GM18499 (cell line): Measurements from ENCODE around the gene PPIA.
"Not testable (repeated sequence)": the region's sequence is repeated elsewhere in the genome, so short reads cannot be mapped to it uniquely, and the experiment has no call there.

Experiments used
- ATAC-seq: cut with Tn5 transposase; IDR thresholded peaks from one replicate; pipeline ENCODE4 v1.9.1; 2021; ENCODE audit warnings: moderate number of reproducible peaks; ENCODE audit not compliant: insufficient read depth, unreplicated experiment

PPIA gene

DNA sequence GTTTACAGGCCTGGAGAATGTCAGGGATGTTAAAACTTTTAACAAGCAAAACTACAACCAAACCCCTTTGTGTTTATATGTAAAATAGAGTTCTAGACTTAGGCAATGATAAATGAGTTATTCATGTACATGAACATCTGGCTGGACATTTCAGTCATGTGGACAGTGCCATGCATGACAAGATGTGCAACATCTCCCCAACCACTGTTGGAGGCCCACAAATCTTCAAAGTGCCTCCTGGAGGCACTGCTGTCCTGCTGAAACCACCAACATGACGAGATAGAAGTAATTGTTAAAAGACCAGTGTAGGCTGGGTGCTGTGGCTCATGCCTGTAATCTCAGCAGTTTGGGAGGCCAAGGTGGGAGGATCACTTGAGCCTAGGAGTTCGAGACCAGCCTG lies 18.4 kb downstream of the PPIA start:
- no peak for ATAC-seq

DNA sequence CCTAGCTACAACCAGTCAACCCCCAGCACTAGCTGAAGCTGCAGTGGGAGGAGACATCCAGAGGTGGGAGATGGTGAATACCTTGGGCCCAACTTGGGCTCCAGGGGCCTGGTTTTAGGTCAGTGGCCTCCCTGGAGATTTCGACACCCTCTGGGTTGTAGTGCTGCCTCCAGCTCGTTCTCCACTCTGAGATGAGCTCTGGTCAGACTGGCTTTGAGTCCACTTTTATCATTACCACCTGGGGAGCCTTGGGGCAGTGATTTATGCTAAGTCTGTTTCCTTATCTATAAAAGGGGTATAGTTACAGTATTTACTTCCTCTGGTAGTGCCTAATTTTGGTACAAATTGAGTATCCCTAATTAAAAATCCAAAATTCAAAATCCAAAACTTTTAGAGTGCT lies 22.8 kb downstream of the PPIA start:
- no peak for ATAC-seq

DNA sequence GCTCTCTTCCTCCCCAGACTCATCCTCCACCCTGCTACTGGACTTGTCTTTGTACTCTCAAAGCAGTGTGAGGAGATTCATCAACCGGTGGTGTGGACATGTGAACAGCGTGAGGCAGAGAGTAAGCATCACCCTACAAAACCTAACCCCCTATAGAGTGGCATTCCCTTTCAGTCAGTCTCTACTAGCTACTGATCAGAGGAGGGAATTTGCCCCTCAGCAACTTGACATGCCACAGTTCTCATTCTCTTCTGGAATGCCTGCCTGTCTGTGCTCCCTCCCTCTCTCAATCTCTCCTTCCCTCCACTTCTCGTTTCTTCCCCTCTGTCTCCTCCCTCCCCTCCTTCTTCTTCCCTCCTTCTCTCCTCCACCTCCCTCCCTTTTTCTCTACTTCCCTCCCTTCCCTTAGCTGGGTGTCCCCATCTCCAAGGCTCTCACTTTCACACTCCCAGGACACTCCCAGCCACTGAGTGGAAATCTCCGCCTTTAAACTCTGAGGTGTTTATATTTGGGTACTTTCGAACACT lies 26.8 kb downstream of the PPIA start:
- ATAC-seq = no peak

DNA sequence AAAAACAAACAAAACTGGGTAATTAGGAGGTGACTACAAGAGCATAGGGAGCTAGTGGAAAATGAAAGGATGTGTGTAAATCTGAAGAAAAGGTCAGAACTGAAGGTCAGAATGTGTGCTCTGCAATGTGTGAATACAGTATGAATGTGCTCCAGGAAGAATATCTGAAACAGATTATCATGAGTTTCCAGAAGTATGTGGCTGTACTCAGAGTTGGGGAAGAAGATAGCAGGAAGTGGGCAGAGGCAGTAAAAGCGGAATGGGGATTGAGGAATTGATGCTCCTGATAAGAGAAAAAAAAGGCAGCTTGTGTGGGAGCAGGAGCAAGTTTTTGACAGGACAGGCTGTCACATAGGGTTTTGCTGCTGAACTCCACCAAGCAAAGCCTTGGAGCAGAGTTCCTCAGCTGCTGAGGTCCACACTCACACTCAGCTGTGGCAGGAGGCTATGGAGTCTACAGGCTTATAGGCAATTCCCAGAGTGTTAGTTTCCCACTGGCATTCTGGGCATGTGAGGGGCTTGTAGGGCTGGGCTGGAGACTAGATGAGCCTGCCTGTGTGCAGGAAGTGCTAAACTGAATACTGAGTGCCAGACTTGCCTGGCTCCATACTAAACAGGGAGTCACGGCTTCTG lies 28.5 kb downstream of the PPIA start:
- no peak for ATAC-seq

DNA sequence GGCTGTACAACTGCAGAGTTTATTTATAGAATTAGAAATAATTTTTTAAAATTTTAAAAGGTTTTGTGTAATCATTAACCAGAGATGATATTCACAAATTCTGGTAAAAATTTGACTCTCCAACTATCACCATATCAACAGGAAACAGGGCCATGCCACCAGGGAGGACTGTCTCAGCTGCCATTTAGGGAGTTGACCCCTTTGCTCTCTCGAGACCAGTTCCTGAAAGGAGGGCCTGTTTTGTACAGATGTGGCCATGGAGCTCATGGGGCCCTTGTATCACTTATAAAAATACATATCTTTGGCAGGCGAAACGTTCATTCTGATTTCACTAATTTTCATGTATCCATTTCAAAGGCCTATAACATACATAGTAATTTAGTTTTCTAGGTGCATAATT lies 31.1 kb downstream of the PPIA start:
- no peak for ATAC-seq

DNA sequence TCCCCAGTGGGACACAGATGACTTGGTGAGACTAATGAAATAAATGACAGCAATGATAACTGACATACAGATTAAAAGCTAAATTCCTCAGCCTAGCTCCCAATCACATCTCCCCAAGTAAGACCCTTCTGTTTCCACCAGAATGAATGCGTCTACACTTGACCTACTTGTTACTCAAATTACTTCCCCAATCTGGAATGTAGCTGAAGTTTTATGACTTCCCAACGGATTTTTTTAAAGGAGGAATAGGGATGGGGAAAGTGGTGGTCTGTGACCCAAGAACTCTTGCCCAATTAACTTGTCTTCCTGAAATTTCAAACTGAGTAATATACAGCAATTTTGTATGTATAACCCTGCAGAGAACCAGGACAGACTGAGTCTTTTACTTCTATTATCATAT lies 42.3 kb downstream of the PPIA start:
- ATAC-seq = no peak

DNA sequence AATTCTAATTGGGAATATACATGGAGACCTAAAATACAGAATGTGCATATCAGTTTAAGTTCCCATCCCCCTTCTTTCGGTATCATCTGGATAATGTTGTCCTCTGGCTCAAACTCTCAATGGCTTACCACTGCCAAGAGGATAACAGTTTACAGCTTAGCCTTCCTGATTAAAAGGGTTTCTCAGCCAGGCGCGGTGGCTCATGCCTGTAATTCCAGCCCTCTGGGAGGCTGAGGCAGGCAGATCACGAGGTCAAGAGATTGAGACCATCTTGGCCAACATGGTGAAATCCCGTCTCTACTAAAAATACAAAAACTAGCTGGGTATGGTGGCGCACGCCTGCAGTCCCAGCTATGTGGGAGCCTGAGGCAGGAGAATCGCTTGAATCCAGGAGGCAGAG lies 46.2 kb downstream of the PPIA start:
- ATAC-seq = not testable (repeated sequence)

DNA sequence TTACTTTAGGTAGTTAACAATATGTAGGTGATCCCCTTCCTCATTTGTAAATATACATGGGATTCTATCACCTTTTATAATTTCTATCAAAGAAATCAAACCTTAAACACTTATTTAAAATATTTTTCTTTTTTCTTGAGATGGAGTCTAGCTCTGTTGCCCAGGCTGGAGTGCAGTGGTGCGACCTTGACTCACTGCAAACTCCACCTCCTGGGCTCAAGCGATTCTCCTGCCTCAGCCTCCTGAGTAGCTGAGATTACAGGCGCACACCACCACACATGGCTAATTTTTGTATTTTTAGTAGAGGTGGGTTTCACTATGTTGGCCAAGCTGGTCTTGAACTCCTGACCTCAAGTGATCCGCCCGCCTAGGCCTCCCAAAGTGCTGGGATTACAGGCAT lies 47.0 kb downstream of the PPIA start:
- ATAC-seq = not testable (repeated sequence)

DNA sequence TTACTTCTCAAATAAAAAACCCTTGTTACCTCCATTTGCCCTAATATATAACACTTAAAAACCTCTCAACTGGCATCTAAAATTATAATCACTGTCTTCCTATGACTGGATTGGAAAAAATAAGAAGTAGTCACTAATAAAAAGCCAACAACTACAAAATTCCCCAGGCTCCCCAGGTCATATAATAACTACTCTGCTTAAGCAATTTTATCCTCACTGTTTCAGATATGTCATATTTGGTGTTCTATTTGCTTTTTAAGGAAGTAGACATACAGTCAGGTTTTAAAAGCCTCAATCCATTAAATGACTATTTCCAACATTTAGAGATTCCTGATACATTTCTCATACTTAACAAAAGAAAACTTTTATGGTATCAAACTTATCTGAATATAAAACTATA lies 49.0 kb downstream of the PPIA start:
- ATAC-seq = no peak

DNA sequence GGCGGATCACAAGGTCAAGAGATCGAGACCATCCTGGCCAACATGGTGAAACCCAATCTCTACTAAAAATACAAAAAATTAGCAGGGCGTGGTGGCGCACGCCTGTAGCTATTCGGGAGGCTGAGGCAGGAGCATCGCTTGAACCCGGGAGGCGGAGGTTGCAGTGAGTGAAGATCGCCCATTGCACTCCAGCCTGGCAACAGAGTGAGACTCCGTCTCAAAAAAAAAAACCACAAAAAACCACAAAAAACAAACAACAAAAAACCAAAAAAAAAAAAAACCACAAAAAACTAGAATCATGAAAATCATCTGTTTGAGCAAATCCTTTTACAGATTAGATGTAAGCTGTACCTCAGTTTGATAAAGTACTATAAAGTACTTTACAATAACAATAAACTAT lies 49.9 kb downstream of the PPIA start:
- not testable (repeated sequence) for ATAC-seq

DNA sequence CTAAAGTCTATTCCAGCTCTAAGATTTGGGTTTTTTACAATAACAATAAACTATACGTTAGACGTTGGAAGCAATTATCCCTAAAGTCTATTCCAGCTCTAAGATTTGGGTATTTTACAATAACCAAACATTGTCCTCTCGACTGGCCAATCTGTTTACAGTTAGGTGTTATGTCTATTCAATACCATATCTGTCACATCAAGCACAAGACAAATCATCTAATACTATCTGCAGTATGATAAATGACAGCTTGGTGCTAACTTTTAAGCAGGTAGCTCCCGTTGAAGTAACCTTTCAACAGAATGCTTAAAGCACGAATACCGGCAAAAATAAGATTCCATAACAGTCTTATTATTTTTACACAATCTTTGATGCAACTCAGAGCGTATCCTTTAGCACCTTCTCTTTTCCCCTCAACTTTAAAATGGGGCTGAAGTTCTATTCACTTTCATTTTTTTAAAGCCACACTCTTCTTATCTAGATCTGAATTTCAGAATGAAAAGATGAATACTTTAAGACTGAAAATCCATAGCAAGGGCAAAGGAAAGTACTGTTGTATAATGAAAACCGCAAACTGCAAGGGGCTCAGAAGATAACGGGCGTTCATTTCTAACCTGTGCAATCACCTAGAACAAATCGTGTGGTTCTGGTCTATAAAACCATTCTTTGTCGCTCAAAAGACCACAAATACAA lies 50.5 kb downstream of the PPIA start:
- no peak for ATAC-seq

DNA sequence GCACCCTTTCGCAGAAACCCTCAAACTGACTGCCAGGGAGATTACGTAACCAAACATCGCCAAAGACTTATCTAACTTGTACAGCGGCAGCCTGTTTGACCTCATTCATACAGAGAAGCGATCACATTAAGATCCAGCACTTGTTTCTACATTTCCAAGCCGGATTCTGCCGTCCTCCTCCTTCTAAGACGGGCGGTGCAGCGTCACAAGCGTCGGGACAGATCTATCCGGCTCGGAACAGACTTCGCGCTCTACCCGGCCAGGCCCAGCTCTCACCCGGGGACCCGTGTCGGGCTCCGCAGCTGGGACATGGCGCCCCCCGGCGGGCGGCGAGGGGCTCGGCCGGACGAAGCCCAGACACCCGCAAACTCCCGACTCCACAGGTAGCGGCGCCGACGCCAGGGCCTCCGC lies 51.0 kb downstream of the PPIA start:
- peak; percentile 32 for ATAC-seq

DNA sequence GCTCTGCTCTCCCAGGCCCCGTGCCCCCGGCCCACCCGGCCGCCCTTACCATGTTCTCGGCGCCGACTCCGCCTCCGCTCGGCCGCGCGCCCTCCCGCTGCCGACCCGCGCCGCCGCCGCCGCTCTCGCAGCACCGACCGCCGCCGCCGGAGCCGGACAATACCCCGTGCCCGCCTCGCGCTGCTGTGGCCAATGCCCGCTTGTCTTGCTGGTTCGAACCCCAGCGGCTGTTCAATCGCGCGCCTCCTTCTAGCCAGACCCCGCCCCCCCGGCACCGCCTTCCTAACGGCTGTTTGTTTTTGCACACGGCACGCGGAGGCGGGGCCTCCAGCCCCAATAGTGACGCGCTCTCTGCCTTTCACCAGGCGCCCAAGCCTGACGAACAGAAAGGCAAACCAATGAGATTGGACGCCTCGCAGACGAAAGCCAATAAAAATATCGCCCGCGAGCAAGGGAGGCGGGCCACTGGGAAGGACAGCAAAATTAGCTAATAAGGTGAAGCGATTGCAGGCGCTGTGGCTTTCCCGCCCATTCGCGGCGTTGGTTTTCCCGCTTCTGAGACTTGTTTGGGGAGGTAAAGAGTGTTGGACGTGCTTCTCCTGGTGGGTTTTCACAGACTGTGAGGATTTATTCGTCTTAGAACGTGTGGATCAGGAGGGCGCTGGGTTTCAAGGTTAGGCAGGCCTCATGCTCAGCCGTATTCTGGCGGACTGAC lies 51.6 kb downstream of the PPIA start, which contains the start of gene H2AZ2:
H2AZ2 (minus strand) TSS at position 168 of the 715 bp plus-strand sequence; CDS start at position 52, 116 bp downstream.
- peak; percentile 63 for ATAC-seq

DNA sequence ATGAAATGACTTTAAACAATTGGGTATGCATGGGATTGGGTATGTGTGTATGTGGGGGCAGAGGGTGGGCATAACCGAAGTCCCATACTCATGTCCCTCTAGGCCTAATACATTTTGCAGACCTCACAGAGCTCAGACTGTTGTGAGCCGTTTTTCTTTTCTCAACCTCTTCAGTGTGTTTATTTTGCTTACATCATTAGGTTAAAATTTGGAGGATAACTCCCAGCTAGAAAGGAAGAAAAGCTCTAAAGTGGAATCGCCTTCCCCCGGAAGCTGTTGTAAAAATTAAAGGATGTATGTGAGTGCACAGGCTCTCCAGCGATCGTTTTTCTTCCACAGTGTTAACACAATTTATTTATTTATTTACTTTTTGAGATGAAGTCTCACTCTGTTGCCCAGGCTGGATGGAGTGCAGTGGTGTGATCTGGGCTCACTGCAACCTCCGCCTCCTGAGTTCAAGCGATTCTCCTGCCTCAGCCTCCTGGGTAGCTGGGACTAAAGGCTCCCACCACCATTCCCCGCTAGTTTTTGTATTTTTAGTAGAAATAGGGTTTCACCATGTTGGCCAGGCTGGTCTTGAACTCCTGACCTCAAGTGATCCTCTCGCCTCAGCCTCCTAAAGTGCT lies 52.9 kb downstream of the PPIA start:
- no peak for ATAC-seq

DNA sequence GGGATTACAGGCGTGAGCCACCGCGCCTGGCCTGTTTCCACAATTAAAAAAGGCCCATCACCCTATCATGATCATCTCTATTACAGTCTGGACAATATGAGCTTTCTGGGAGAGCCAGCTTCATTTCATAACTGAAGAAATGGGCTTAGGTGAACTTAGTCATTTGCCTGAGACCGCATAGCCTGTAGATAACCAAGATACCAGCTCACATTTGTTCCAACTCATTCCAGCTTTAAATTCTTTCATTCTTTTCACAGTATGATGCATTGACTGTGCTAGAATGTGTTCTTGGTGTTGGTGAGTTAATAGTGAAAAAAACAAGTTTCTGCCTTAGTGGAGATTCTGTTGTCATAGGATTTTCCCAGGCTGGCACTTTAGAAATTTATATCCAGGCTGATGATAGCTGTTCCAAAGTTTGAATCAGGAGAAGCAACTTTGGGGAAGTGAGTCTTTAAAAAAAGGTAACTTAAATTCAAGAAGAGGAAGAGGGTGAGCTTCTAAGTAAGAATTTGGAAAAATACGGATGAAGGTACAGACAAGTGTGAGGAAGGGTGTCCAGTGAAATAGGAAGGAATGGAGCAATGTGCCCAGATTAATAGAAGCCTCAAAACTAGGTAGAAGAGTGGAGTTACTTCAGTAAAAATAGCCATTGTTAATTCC lies 53.5 kb downstream of the PPIA start:
- no peak for ATAC-seq

DNA sequence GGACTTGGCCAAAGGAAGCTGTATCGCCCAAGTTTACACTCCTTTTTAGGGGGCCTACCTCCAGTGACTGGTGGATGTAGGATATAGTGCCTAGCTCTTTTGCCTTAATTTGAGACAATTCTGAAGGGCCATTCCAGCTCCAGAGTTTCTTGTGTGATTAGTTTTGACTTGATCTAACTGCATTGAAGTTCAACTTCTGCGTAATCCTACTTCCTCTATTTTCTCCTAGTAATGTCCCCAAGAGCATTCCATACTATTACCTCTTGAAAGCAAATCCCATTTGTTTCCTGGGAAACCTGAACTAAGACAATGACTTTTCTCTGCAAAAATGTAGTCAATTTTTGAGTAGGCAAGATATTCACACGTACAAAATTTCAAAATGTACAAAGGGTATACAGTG lies 56.1 kb downstream of the PPIA start:
- no peak for ATAC-seq
